B cell (primary cell): ENCODE results near the gene USP49.

Source experiments
- CTCF ChIP-seq: fragments of 200-600 bp; IDR thresholded peaks from one replicate; pipeline ENCODE4 v1.8.0; 2022; ENCODE audit warnings: antibody characterized with exemption, mild to moderate bottlenecking
- EZH2 ChIP-seq: IDR thresholded peaks from 2 replicates; pipeline ENCODE4 v1.6.1; 2012; ENCODE audit warnings: borderline replicate concordance, low read depth, mild to moderate bottlenecking, moderate library complexity, low read length; ENCODE audit not compliant: insufficient read depth, poor library complexity, severe bottlenecking

- TF ChIP-seq CTCF (no peak), EZH2 (no peak)
Observed at GRCh38 chr6:41813469-41813868, 81.7 kb downstream of the USP49 start.
